Tibial nerve (tissue), 4 donors: ENCODE data around the gene LMBR1. TPM values are rescaled to one million over a fixed set of nuclear protein-coding genes. Genes with fewer than 3 reads are reported as not detected.

Experiments
- DNase-seq, 2 donors: peaks; one replicate each; pipeline ENCODE4 v3.0.0-alpha.2; 2019; ENCODE audit warnings: low spot score in 2 of 2
- H3K27ac ChIP-seq, 4 donors: fragments of 200-600 bp; sonication (generic) in 3 of 4; one replicate each; pipeline ENCODE4 v1.5.1; 2017 to 2019; ENCODE audit warnings: mild to moderate bottlenecking in 1 of 4
- H3K27me3 ChIP-seq, 2 donors: fragments of 200-600 bp; sonication (generic) in 1 of 2; one replicate each; pipeline versions ENCODE4 v1.5.1 to v1.6.0; 2017 to 2019
- H3K36me3 ChIP-seq, 3 donors: fragments of 200-600 bp; sonication (generic); one replicate each; pipeline ENCODE4 v1.5.1; 2018 to 2019
- H3K4me1 ChIP-seq, 4 donors: fragments of 200-600 bp; sonication (generic) in 3 of 4; one replicate each; pipeline ENCODE4 v1.5.1; 2017 to 2019
- H3K4me3 ChIP-seq, 4 donors: fragments of 200-600 bp; sonication (generic) in 3 of 4; one replicate each; pipeline ENCODE4 v1.5.1; 2017 to 2019; ENCODE audit warnings: mild to moderate bottlenecking in 1 of 4, moderate library complexity in 1 of 4
- H3K9me3 ChIP-seq, 4 donors: fragments of 200-600 bp; sonication (generic) in 3 of 4; one replicate each; pipeline ENCODE4 v1.5.1; 2017 to 2019
- CTCF ChIP-seq, 5 experiments: fragments of 200-600 bp in 3 of 5; fragments of 450-650 bp in 2 of 5; sonication (generic) in 3 of 5; IDR thresholded peaks; one replicate each; pipeline ENCODE4 v1.5.1; 2016 to 2019; ENCODE audit warnings: antibody characterized with exemption in 5 of 5, mild to moderate bottlenecking in 3 of 5, moderate library complexity in 2 of 5
- EP300 ChIP-seq, 2 donors: sonication (generic); formaldehyde crosslinking; IDR thresholded peaks; one replicate each; pipeline ENCODE4 v1.6.1; 2017; ENCODE audit warnings: antibody characterized with exemption in 2 of 2, mild to moderate bottlenecking in 1 of 2
- POLR2A ChIP-seq, 2 donors: fragments of 450-650 bp; IDR thresholded peaks; one replicate each; pipeline ENCODE4 v1.6.1; 2017; ENCODE audit warnings: antibody characterized with exemption in 2 of 2, mild to moderate bottlenecking in 2 of 2, moderate library complexity in 2 of 2
- WGBS, 2 donors: methylation state at CpG; one replicate each; pipeline ENCODE4 v1.1.5; 2018; 5-methylcytosine and 5-hydroxymethylcytosine counted together
- total RNA-seq, 4 donors: library from RNA; depleted of rRNA; stranded (reverse); fragments of >200 nt; gene quantifications; one replicate each; pipeline ENCODE4 v1.1.0, GENCODE V29; 2016

LMBR1 gene
- total RNA-seq, 4 donors from 2014 or later = 48.1 to 139 (median 77.3) TPM

- H3K36me3 ChIP-seq = peaks cover 0 to 8% (median 0%) of the 10 kb centered on the region in 3 donors
- WGBS, 2 donors = 85 to 93% methylated on average over 3 of the region's 3 CpGs
- H3K4me1 ChIP-seq = no peaks in the 10 kb centered on the region
- H3K27me3 ChIP-seq = no peaks in the 10 kb centered on the region
- H3K27ac ChIP-seq = no peak overlapping the region
- no peak overlapping the region for H3K4me3 ChIP-seq
- H3K9me3 ChIP-seq = no peaks in the 10 kb centered on the region
- TF ChIP-seq EP300 (IDR thresholded peaks at IDR 0.05) (no peak), POLR2A (IDR thresholded peaks at IDR 0.05) (no peak), CTCF (IDR thresholded peaks at IDR 0.05) (no peak)
- no peak for DNase-seq
Observed at GRCh38 chr7:156751319-156751718, 141.7 kb downstream of the LMBR1 start.

- Histone ChIP-seq H3K4me1 (no peaks in the 10 kb centered on the region), H3K9me3 (no peaks in the 10 kb centered on the region), H3K27me3 (no peaks in the 10 kb centered on the region), H3K4me3 (no peak overlapping the region), H3K36me3 (peaks cover 0 to 10% (median 0%) of the 10 kb centered on the region in 3 donors), H3K27ac (no peak overlapping the region)
- TF ChIP-seq EP300 (IDR thresholded peaks at IDR 0.05) (no peak), POLR2A (IDR thresholded peaks at IDR 0.05) (no peak), CTCF (IDR thresholded peaks at IDR 0.05) (no peak)
- 76 to 80% methylated on average over 1 of the region's 1 CpG for WGBS, 2 donors
- DNase-seq = no peak
Observed at GRCh38 chr7:156747718-156748117, 145.3 kb downstream of the LMBR1 start.

- Histone ChIP-seq H3K9me3 (no peaks in the 10 kb centered on the region), H3K27me3 (no peaks in the 10 kb centered on the region), H3K4me1 (no peaks in the 10 kb centered on the region), H3K27ac (no peak overlapping the region), H3K36me3 (peaks cover 0 to 10% (median 0%) of the 10 kb centered on the region in 3 donors), H3K4me3 (no peak overlapping the region)
- 92 to 100% methylated on average over 1 of the region's 1 CpG for WGBS, 2 donors
- no peak for DNase-seq
- no peak for TF ChIP-seq CTCF (IDR thresholded peaks at IDR 0.05)
- TF ChIP-seq POLR2A (IDR thresholded peaks at IDR 0.05) = no peak
- no peak for TF ChIP-seq EP300 (IDR thresholded peaks at IDR 0.05)
Observed at GRCh38 chr7:156746891-156747290, 146.1 kb downstream of the LMBR1 start.

GRCh38 chr7:156739596-156739995 is 153.4 kb downstream of the LMBR1 start:
- no peaks in the 10 kb centered on the region for H3K4me1 ChIP-seq
- no peaks in the 10 kb centered on the region for H3K27me3 ChIP-seq
- WGBS, 2 donors = 59% methylated on average over 5 of the region's 5 CpGs
- H3K36me3 ChIP-seq = peaks cover 0 to 28% (median 0%) of the 10 kb centered on the region in 3 donors
- H3K27ac ChIP-seq = no peak overlapping the region
- no peak overlapping the region for H3K4me3 ChIP-seq
- H3K9me3 ChIP-seq = peaks cover 0 to 7% (median 2%) of the 10 kb centered on the region in 4 donors
- DNase-seq = no peak
- TF ChIP-seq POLR2A (IDR thresholded peaks at IDR 0.05) = no peak
- TF ChIP-seq CTCF (IDR thresholded peaks at IDR 0.05) = no peak
- TF ChIP-seq EP300 (IDR thresholded peaks at IDR 0.05) = no peak

GRCh38 chr7:156735851-156736250 is 157.1 kb downstream of the LMBR1 start:
- Histone ChIP-seq H3K9me3 (peaks cover 0 to 24% (median 13%) of the 10 kb centered on the region in 4 donors), H3K36me3 (peaks cover 0 to 66% (median 0%) of the 10 kb centered on the region in 3 donors), H3K27ac (no peak overlapping the region), H3K4me3 (no peak overlapping the region), H3K27me3 (no peaks in the 10 kb centered on the region), H3K4me1 (no peaks in the 10 kb centered on the region)
- no peak for DNase-seq
- no peak for TF ChIP-seq EP300 (IDR thresholded peaks at IDR 0.05)
- TF ChIP-seq POLR2A (IDR thresholded peaks at IDR 0.05) = no peak
- TF ChIP-seq CTCF (IDR thresholded peaks at IDR 0.05) = no peak
- WGBS, 2 donors = 91% methylated on average over 7 of the region's 7 CpGs
